WTC11 (cell line): Measurements from ENCODE around the gene UBA3.

Experiments
- ARID4B ChIP-seq: sonication (generic); formaldehyde crosslinking; IDR thresholded peaks from 2 replicates; pipeline ENCODE4 v1.8.0; 2023; ENCODE audit warnings: missing genetic modification reagents, mild to moderate bottlenecking, borderline replicate concordance
- ATF6 ChIP-seq: sonication (generic); formaldehyde crosslinking; IDR thresholded peaks from 2 replicates; pipeline ENCODE4 v1.8.1; 2023; ENCODE audit warnings: mild to moderate bottlenecking, missing genetic modification reagents
- CREB1 ChIP-seq: sonication (generic); formaldehyde crosslinking; IDR thresholded peaks from 2 replicates; pipeline ENCODE4 v1.8.0; 2023; ENCODE audit warnings: mild to moderate bottlenecking, missing genetic modification reagents
- CTCF ChIP-seq: fragments of 200-600 bp; IDR thresholded peaks from 2 replicates; pipeline ENCODE4 v1.8.0; 2022; ENCODE audit warnings: antibody characterized with exemption
- ETV6 ChIP-seq: sonication (generic); formaldehyde crosslinking; IDR thresholded peaks from 2 replicates; pipeline ENCODE4 v1.8.1; 2022; ENCODE audit warnings: mild to moderate bottlenecking, missing genetic modification reagents
- FOXP1 ChIP-seq: sonication (generic); formaldehyde crosslinking; IDR thresholded peaks from 2 replicates; pipeline ENCODE4 v1.8.0; 2022; ENCODE audit warnings: missing genetic modification reagents, mild to moderate bottlenecking, moderate library complexity, borderline replicate concordance
- MAX ChIP-seq: sonication (generic); formaldehyde crosslinking; IDR thresholded peaks from 2 replicates; pipeline ENCODE4 v1.8.0; 2022; ENCODE audit warnings: mild to moderate bottlenecking, missing genetic modification reagents
- NFATC4 ChIP-seq: fragments of 250-450 bp; sonication (Bioruptor Pico); IDR thresholded peaks from 2 replicates; pipeline ENCODE4 v1.9.0; 2021; ENCODE audit warnings: mild to moderate bottlenecking
- NFYB ChIP-seq: sonication (generic); formaldehyde crosslinking; conservative IDR thresholded peaks from 2 replicates; pipeline ENCODE4 v1.8.0; 2022; ENCODE audit warnings: low read depth, missing genetic modification reagents
- SP1 ChIP-seq: sonication (generic); formaldehyde crosslinking; conservative IDR thresholded peaks from 2 replicates; pipeline ENCODE4 v1.8.1; 2022; ENCODE audit warnings: missing genetic modification reagents
- USF1 ChIP-seq: sonication (generic); formaldehyde crosslinking; IDR thresholded peaks from 2 replicates; pipeline ENCODE4 v1.8.0; 2022; ENCODE audit warnings: mild to moderate bottlenecking, missing genetic modification reagents
- ZSCAN18 ChIP-seq: fragments of 250-450 bp; sonication (Bioruptor Pico); IDR thresholded peaks from 2 replicates; pipeline ENCODE4 v2.1.2; 2022; ENCODE audit warnings: mild to moderate bottlenecking, moderate library complexity

GRCh38 chr3:69059688-69060087 is 20.5 kb downstream of the UBA3 start:
- TF ChIP-seq ATF6 (CRISPR knock-in tag): no peak
- TF ChIP-seq ARID4B (CRISPR knock-in tag): no peak
- no peak for TF ChIP-seq USF1 (CRISPR knock-in tag)
- TF ChIP-seq CTCF: no peak
- TF ChIP-seq SP1: no peak
- TF ChIP-seq MAX (CRISPR knock-in tag): no peak
- no peak for TF ChIP-seq ZSCAN18
- no peak for TF ChIP-seq NFYB
- TF ChIP-seq FOXP1 (CRISPR knock-in tag): no peak
- TF ChIP-seq CREB1 (CRISPR knock-in tag): no peak
- no peak for TF ChIP-seq ETV6 (CRISPR knock-in tag)
- no peak for TF ChIP-seq NFATC4 (CRISPR knock-in tag)
